Measurements from ENCODE around the gene KIT. TPM values are rescaled to one million over a fixed set of nuclear protein-coding genes. Genes with fewer than 3 reads are reported as not detected.

KIT gene
- total and polyA plus RNA-seq, 2 of the 4 experiments (the other 2 are of a cell fraction) = 3.3 to 5.9 TPM

GRCh38 chr4:54741202-54741601 lies 83.4 kb downstream of the KIT start:
- Histone ChIP-seq H4K5ac (ENCODE audit: low read depth, low read length) (no peak overlapping the region), H3K18ac (ENCODE audit: low read depth, low read length) (no peak overlapping the region), H3K56ac (ENCODE audit: extremely low read depth, insufficient read depth, low read length) (no peak overlapping the region), H2AK9ac (replicated peaks; ENCODE audit: low read depth, low read length, poor library complexity) (no peak overlapping the region), H4K8ac (ENCODE audit: low read depth in 2 of 2, low read length in 2 of 2) (no peak overlapping the region), H3K4me1 (ENCODE audit: control insufficient read depth, insufficient read depth, low read length) (no peaks in the 10 kb centered on the region), H3K14ac (replicated peaks; ENCODE audit: low read depth, low read length) (no peak overlapping the region), H3K4me3 (ENCODE audit: insufficient read depth, low read depth, low read length) (no peak overlapping the region), H2AK5ac (ENCODE audit: low read depth, low read length) (no peak overlapping the region), H2BK20ac (ENCODE audit: low read depth, low read length) (no peak overlapping the region), H3K27me3 (ENCODE audit: control insufficient read depth, insufficient read depth, low read length) (no peaks in the 10 kb centered on the region; the same call in 1 of the 2 replicates), H3K36me3 (ENCODE audit: control insufficient read depth, insufficient read depth, low read length) (peaks cover 4% of the 10 kb centered on the region; the same call in 1 of the 2 replicates), H3K9me1 (ENCODE audit: insufficient read depth, low read length) (no peaks in the 10 kb centered on the region), H3K4me2 (ENCODE audit: low read depth, low read length) (no peak overlapping the region), H3K79me1 (ENCODE audit: low read depth in 1 of 2, low read length in 2 of 2) (no peaks in the 10 kb centered on the region), H2BK15ac (ENCODE audit: low read depth, low read length) (no peak overlapping the region), H3K27ac (ENCODE audit: insufficient read depth, low read length) (no peak overlapping the region), H4K20me1 (ENCODE audit: insufficient read depth, low read length) (no peaks in the 10 kb centered on the region), H2AFZ (replicated peaks; ENCODE audit: low read length, poor library complexity) (no peak overlapping the region), H3K4ac (ENCODE audit: low read depth, low read length) (no peak overlapping the region), H4K91ac (ENCODE audit: insufficient read depth, low read depth, low read length) (no peak overlapping the region), H3K23ac (ENCODE audit: low read depth, low read length) (no peak overlapping the region), H2BK120ac (ENCODE audit: low read depth, low read length) (no peak overlapping the region), H2BK5ac (ENCODE audit: low read depth, low read length, poor library complexity, severe bottlenecking) (no peak overlapping the region), H3K9ac (ENCODE audit: low read depth, low read length) (no peak overlapping the region), H3K9me3 (ENCODE audit: control insufficient read depth, insufficient read depth, low read length) (no peaks in the 10 kb centered on the region; the same call in 1 of the 2 replicates)
- dilution Hi-C loops (cut with HindIII; ENCODE audit: low sequenced_read_pairs, unreplicated experiment) = no loop called here
- ChIA-PET CTCF (no interaction called here), POLR2A (ENCODE audit: unreplicated experiment) (no interaction called here)
- in situ Hi-C loops (cut with MboI; ENCODE audit: low sequenced_read_pairs) = no loop called here
- intact Hi-C loops (cut with micrococcal nuclease) = no loop called here
- no CpG with 5 or more reads among the region's 3 CpGs for WGBS, 2 experiments (ENCODE audit: extremely low coverage in 2 of 2, insufficient read length in 1 of 2)
- no TSS peak for BruUV-seq (replicated peaks)
- DNase-seq (no peak), ATAC-seq (ENCODE audit: low read depth) (no peak)
- TF ChIP-seq CHD1 (IDR thresholded peaks at IDR 0.05; ENCODE audit: low read depth, low read length) = no peak
- no peak for TF ChIP-seq FOS (IDR thresholded peaks at IDR 0.05; ENCODE audit: low read depth, low read length)
- TF ChIP-seq CTCF (conservative IDR thresholded peaks at IDR 0.05; ENCODE audit: low read depth, low read length) = no peak
- no peak for TF ChIP-seq CEBPB (IDR thresholded peaks at IDR 0.05; ENCODE audit: low read depth, low read length)
- TF ChIP-seq USF2 (IDR thresholded peaks at IDR 0.05; ENCODE audit: low read depth, low read length) = no peak
- TF ChIP-seq ELK1 (IDR thresholded peaks at IDR 0.05; ENCODE audit: borderline replicate concordance, low read depth, low read length) = no peak
- no peak for TF ChIP-seq POLR2A (IDR thresholded peaks at IDR 0.05; ENCODE audit: low read depth, low read length)
- TF ChIP-seq MAZ (IDR thresholded peaks at IDR 0.05; ENCODE audit: borderline replicate concordance, low read depth, low read length) = no peak
- TF ChIP-seq RCOR1 (IDR thresholded peaks at IDR 0.05; ENCODE audit: insufficient replicate concordance, low read length) = no peak
- TF ChIP-seq NFE2L2 (IDR thresholded peaks at IDR 0.05; ENCODE audit: low read depth, low read length) = no peak
- no peak for TF ChIP-seq MAFK (IDR thresholded peaks at IDR 0.05; ENCODE audit: low read depth, low read length)
- no peak for TF ChIP-seq SMC3 (IDR thresholded peaks at IDR 0.05; ENCODE audit: low read depth, low read length)
- TF ChIP-seq RAD21 (IDR thresholded peaks at IDR 0.05; ENCODE audit: low read length) = no peak
- no peak for TF ChIP-seq RFX5 (IDR thresholded peaks at IDR 0.05; ENCODE audit: low read depth, low read length)

Measured in IMR-90 (cell line).